T47D (cell line): ENCODE data around the gene CAPZA2.
"Not testable (repeated sequence)": the region's sequence is repeated elsewhere in the genome, so short reads cannot be mapped to it uniquely, and the experiment has no call there.

Source experiments
- DNase-seq, 2 experiments: peaks; one replicate each; pipeline versions ENCODE4 v3.0.0 to v3.0.0-alpha.2; 2011 to 2012; ENCODE audit warnings: low read depth in 1 of 2, low spot score in 1 of 2
- JUND ChIP-seq: IDR thresholded peaks from 2 replicates; pipeline ENCODE4 v1.6.1; 2012; ENCODE audit warnings: low read depth
- in situ Hi-C: cut with HindIII; loops from 2 replicates; pipeline ENCODE4 v1.10.0; 2016; ENCODE audit warnings: low sequenced_read_pairs, low pct_unique_long_range_greater_than_20kb

Gene CAPZA2

DNA sequence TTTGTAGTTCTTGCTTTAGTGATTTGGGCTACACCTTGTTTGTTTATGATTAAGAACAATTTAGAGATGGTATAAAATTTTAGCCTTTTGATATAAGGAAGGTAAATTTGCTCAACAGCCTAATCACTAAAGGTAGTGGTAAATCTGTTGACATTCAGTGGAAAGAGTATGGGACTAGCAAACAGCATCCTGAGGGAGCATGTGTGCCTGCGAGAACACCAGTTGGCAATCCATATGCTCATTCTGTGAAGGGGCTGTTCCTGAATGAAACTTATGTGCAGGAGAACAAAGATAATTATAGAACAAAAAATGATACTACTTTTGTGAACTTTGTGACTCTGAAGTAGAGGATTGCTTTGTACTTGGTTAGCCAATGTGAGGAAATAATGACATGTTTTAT lies 44.0 kb downstream of the CAPZA2 start:
- TF ChIP-seq JUND, result no peak
- in situ Hi-C loops, result no loop called here
- no peak for DNase-seq

DNA sequence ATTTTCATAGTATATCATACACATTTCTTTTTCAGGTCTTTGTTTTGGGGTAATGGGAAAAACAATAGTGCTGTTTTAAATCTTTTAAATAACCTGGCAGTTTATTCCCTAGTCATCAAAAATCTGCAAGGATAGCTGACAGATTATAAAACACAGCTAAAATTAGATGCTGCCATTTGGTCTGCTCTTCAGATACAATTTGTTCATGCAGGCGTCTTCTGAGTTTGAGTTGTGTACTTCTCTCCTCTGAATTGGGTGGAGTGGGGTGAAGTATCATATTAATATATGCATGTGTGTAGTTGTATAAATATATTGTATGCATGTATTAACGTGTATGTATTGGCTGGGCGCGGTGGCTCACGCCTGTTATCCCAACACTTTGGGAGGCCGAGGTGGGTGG lies 48.0 kb downstream of the CAPZA2 start:
- in situ Hi-C loops, result no loop called here

DNA sequence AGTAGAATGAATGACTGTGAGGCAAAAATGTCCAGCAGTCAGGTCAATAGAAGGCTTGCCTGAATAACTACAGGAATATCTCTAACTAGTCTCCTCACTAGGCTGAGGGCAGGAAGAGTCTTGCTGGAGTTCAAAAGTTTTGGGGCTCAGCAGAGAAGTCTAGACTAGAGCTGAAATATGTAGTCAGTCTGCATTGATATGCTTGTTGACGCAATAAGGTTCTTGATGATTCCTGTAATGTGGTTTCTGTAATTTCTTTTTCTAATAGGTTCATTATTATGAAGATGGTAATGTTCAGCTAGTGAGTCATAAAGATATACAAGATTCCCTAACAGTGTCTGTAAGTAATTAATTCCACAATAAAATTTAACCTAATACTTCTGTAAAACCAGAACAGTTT lies 49.4 kb downstream of the CAPZA2 start:
- no peak for DNase-seq
- TF ChIP-seq JUND, result no peak
- in situ Hi-C loops, result no loop called here

More for the DNA sequence above, 48.0 kb downstream of the CAPZA2 start:
- TF ChIP-seq JUND, result no peak
- DNase-seq, result no peak

DNA sequence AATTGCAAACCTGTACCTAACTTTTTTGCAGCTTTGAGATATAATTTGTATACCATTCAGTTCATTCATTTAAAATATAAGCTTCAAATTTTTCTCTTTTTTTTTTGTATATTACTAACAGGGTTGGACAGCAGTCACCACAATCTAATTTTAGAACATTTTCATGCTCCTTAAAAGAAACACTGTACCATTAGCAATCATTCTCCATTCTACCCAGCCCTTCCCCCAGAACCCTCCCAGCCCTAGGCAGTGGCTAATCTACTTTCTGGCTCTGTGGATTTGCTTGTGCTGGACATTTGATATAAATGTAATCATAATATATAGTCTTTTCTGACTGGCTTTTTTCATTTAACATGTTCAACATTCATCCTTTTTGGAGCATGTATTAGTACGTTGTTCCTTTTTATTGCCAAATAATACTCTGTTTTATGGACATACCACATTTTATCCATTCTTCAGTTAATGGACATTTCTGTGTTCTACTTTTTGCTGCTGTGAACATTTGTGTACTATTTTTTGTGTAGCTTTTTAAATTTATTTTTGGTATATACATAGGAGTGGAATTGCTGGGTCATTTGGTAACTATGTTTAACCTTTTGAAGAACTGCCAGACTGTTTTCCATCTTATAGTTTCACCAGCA lies 50.0 kb downstream of the CAPZA2 start:
- DNase-seq, result no peak
- no peak for TF ChIP-seq JUND
- in situ Hi-C loops, result no loop called here

DNA sequence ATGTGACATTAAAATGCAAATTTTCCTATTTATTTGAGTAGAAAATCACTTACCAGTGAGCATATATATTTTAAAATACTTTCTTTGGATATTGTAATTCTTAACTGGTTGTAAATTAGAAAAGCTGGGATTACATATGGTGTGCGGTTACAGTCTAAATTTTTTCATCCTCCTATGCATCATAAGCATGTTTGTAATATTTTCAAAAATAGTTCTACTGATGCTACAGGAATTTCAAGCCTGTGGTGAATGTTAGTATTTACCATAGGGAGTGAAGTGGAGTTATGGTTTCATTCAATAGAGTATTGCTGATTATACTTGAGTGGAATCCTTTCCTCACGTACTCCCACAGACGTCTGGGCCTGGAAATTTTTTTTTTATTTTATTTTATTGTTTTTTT lies 56.3 kb downstream of the CAPZA2 start:
- in situ Hi-C loops, result no loop called here
- TF ChIP-seq JUND, result no peak
- DNase-seq, result no peak

DNA sequence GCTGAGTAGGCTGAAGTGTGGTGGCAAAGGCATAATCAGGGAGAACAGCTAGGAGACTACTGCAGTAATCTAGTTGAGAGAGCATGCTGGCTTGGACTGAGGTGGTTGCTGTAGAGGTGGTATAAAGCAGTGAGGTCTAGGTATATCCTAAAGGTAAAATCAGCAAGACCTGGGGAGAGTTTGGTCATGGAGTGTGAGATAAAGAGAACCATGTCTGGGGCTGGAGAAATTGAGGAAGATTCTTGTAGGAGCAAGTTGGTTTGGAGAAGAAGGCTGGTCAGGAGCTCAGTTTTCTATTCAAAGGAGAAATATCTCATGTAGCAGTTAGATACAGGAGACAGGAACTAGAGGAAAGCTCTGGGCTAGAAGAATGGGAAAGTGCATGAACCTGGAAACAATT lies 58.0 kb downstream of the CAPZA2 start:
- in situ Hi-C loops, result no loop called here
- no peak for DNase-seq
- no peak for TF ChIP-seq JUND

DNA sequence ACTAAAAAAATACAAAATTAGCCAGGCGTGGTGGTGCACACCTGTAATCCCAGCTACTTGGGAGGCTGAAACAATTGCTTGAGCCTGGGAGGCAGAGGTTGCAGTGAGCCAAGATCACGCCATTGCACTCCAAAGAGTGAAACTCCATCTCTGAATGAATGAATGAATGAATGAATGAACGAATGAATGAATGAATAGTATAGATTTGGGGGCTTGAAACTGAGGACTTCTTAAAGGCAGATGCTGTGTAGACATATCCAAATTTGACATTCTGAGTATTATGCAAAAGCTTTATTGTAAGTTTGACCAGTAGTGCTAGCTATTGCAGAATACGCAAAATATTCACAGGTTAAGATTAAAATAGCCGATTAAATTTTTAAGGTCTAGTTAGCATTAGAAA lies 60.2 kb downstream of the CAPZA2 start:
- no peak for DNase-seq
- in situ Hi-C loops, result no loop called here
- no peak for TF ChIP-seq JUND

DNA sequence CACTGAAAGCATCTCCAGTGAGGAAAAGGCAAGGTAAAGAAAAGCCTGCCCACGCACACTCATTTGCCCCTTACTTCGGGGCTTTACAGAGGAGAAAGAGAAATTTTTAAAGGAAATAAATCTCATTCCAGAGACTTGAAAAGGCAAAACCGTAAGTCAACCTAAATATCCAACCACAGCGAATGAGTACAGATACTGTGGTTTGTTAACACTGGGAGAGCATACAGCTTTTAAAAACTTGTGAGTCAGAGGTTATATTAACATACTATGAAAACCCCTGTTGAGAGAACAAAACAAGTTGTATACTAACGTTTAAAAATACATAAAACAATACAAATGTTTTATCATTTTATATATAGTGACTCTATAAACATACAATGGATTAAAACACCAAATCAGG lies 62.4 kb downstream of the CAPZA2 start:
- no peak for TF ChIP-seq JUND
- DNase-seq, result no peak
- in situ Hi-C loops, result no loop called here

DNA sequence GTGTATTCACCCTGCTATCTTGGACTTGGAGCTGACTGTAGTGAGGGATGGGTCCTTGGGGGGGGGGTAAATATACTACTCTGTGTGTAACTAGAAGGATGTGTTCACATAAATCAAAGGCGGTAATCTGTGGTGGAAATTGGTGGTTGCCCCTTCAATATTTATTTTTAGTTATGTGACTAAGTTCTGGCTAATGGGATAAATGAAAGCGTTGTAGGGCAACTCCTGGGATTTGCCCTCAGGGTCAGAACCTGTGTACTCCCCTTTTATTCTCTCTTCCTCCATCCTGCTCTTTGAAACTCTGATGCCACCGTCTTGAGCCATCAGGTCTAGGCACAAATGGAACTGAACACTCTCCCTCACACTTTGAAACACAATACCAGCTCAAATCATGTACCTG lies 66.6 kb downstream of the CAPZA2 start:
- in situ Hi-C loops, result no loop called here
- no peak for TF ChIP-seq JUND

DNA sequence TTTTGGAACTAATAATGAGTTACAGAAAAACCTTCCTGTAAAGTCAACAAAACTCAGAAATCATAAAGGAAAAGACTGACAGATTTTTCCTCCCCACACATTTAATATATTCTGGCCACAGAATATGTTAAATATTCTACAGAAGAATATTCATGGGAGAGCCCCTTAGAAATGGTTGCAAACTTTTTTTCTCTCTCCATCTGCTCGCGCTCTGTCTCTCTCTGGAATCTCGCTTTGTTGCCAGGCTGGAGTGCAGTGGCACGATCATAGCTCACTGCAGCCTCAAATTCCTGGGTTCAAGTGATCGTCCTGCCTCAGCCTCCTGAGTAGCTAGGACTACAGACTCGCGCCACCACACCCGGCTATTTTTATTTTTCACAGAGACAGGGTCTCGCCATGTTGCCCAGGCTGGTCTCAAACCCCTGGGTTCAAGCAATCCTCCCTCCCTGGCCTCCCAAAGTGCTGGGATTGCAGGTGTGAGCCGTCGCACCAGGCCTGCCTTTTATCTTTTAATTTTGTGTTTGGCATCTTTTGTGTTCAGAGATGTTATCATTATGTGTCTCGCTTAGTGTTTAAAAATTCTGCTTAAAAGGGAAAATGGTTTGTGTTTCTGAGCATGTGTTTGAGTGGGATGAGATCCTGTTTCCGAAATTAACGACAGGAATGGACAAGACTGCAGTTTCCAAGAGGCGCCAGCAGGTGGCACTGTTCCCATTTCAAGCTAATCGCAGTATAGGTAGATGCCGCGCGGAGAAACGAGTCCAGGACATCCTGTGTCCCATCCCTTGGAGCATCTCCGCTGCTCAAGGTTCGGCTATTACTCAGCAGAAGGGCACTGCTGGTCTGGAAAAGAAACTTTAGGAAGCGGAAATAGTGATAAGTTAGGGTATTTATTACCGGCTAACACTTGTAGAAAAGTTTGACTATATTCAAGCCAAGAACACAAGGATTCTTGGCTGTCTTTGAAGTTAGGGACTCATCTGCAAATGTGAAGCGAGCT lies 67.8 kb downstream of the CAPZA2 start:
- peak; percentile 41 to 75 for DNase-seq
- in situ Hi-C loops, result no loop called here
- no peak for TF ChIP-seq JUND

More for the DNA sequence above, 66.6 kb downstream of the CAPZA2 start:
- DNase-seq, result no peak

DNA sequence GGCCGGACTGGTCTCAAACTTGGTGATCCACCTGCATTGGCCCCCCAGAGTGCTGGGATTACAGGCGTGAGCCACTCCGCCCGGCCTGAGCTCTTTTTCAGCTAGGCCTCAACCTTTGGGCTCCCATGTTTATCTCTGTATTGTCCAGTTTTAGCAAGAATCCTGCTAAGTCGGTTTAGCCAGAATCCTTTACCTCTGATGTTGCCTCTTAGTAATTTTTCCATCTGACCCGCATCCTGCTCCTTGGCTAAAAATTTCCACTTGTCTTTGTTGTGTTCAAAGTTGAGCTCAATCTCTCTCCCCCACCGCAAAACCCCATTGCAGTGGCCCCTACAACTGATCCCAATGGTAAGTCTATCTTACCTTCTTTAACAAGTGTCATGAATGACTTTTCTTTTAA lies 70.2 kb downstream of the CAPZA2 start:
- no peak for DNase-seq
- TF ChIP-seq JUND, result no peak
- in situ Hi-C loops, result no loop called here

DNA sequence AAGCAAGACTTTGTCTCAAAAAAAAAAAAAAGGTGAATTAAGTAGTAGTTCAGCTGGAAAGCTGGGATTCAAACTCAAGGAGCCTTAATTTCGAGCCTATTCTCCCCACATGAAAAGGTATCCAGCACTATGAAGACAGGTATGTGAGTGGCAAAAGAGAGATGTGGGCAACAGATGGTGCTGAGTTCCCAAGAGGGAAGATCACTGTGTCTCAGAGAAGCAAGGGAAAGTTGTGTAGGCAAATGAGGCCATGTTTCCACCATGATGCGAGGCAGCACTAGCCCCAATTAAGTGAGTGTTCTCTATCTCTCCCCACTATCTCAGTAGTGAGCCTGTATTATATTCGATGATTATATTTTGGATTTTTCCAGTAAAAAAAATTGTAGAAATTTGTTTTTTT lies 71.1 kb downstream of the CAPZA2 start:
- no peak for TF ChIP-seq JUND
- in situ Hi-C loops, result no loop called here
- DNase-seq, result no peak

DNA sequence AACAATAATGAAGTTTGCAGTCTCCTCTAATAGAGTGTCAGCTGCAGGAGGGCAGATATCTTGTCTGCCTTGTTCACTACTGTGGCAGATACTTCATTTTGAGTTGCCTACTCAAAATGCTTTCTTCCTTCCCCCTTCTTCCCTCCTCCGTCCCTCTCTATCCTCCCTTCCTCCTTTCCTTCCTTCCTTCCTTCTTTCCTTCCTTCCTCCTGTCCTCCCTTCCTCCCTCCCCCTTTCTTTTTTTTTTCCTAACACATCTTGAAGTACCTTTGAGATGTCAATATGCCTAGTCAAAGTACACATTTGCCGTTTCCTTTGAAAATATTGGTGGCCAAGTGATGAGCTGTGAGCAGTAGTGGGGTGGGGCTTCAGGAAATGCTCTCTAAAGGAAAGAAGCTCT lies 72.2 kb downstream of the CAPZA2 start:
- no peak for TF ChIP-seq JUND
- no peak for DNase-seq
- in situ Hi-C loops, result no loop called here

DNA sequence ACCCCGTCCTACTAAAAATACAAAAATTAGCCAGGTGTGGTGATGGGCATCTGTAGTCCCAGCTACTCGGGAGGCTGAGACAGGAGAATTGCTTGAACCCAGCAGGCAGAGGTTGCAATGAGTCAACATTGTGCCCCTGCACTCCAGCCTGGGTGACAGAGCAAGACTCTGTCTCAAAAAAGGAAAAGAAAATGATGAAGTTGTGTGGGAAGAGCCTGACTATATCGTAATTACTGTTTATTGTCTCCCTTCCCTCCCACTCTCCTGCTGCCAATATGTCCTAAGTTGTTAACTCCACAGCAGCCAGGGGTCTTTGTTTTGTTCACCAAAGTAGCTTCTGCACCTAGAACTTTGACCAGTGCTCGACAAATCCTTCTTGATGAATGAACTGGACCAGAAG lies 74.5 kb downstream of the CAPZA2 start:
- in situ Hi-C loops, DNase-seq: not testable (repeated sequence)
